Smooth muscle cell (in vitro differentiated cells): Measurements from ENCODE around the gene HNRNPH3. TPM values are rescaled to one million over a fixed set of nuclear protein-coding genes. Genes with fewer than 3 reads are reported as not detected.

ENCODE experiments used
- DNase-seq: peaks from one replicate; lab custom pipeline; 2025; ENCODE audit not compliant: unreplicated experiment; lab: John Stamatoyannopoulos, UW
- H2AFZ ChIP-seq: fragments of 200-600 bp; sonication (generic); 2 replicates; pipeline ENCODE4 v1.6.0; 2016; ENCODE audit warnings: antibody characterized with exemption, low read depth, mild to moderate bottlenecking
- H3F3A ChIP-seq: fragments of 200-600 bp; sonication (generic); 2 replicates; pipeline ENCODE4 v1.6.0; 2017; ENCODE audit warnings: antibody characterized with exemption, low read depth
- H3K27ac ChIP-seq: fragments of 200-600 bp; sonication (generic); 2 replicates; pipeline ENCODE4 v1.5.1; 2016; ENCODE audit warnings: low read depth, mild to moderate bottlenecking
- H3K27me3 ChIP-seq: fragments of 200-600 bp; sonication (generic); 2 replicates; pipeline ENCODE4 v1.6.1; 2016; ENCODE audit warnings: low read depth, mild to moderate bottlenecking
- H3K36me3 ChIP-seq: fragments of 200-600 bp; sonication (generic); 2 replicates; pipeline ENCODE4 v1.5.1; 2016; ENCODE audit warnings: low read depth
- H3K4me1 ChIP-seq: fragments of 200-600 bp; sonication (generic); 2 replicates; pipeline ENCODE4 v1.5.1; 2016; ENCODE audit warnings: low read depth
- H3K4me2 ChIP-seq: fragments of 200-600 bp; sonication (generic); 2 replicates; pipeline ENCODE4 v1.6.0; 2016; ENCODE audit warnings: mild to moderate bottlenecking
- H3K4me3 ChIP-seq: fragments of 200-600 bp; sonication (generic); 2 replicates; pipeline ENCODE4 v1.5.1; 2016; ENCODE audit warnings: mild to moderate bottlenecking
- H3K79me2 ChIP-seq: fragments of 200-600 bp; sonication (generic); 2 replicates; pipeline ENCODE4 v1.6.0; 2016; ENCODE audit warnings: low read depth, mild to moderate bottlenecking
- H3K9ac ChIP-seq: fragments of 200-600 bp; sonication (generic); 2 replicates; pipeline ENCODE4 v1.6.0; 2016; ENCODE audit warnings: low read depth
- H3K9me3 ChIP-seq: fragments of 200-600 bp; sonication (generic); replicated peaks from 2 replicates; pipeline ENCODE4 v1.5.1; 2016; ENCODE audit warnings: low read depth
- H4K20me1 ChIP-seq: fragments of 200-600 bp; sonication (generic); 2 replicates; pipeline ENCODE4 v1.6.0; 2016; ENCODE audit warnings: low read depth
- WGBS: methylation state at CpG from one replicate; pipeline ENCODE4 v1.1.7; 2016; ENCODE audit warnings: low lambda C conversion rate; 5-methylcytosine and 5-hydroxymethylcytosine counted together
- polyA plus RNA-seq: library from polyadenylated mRNA; unstranded; fragments of >200 nt; fragmentation: Nextera tagmentation; extraction: Ambion mirVana; gene quantifications from 2 replicates; pipeline ENCODE4 v1.2.1, GENCODE V29; 2016
- total RNA-seq: library from RNA; depleted of rRNA; stranded (reverse); fragments of >200 nt; gene quantifications from 2 replicates; pipeline ENCODE4 v1.2.3, GENCODE V29; 2014
- TF ChIP-seq, protein P1 (sequence below): fragments of 200-600 bp; sonication (generic); IDR thresholded peaks from 2 replicates; pipeline ENCODE4 v1.5.1; 2017; ENCODE audit warnings: borderline replicate concordance, mild to moderate bottlenecking, antibody characterized with exemption; ENCODE audit not compliant: insufficient read depth, poor library complexity, severe bottlenecking

HNRNPH3 gene
- total and polyA plus RNA-seq, 2 experiments from 2014 or later = 31.2 to 143 TPM

DNA sequence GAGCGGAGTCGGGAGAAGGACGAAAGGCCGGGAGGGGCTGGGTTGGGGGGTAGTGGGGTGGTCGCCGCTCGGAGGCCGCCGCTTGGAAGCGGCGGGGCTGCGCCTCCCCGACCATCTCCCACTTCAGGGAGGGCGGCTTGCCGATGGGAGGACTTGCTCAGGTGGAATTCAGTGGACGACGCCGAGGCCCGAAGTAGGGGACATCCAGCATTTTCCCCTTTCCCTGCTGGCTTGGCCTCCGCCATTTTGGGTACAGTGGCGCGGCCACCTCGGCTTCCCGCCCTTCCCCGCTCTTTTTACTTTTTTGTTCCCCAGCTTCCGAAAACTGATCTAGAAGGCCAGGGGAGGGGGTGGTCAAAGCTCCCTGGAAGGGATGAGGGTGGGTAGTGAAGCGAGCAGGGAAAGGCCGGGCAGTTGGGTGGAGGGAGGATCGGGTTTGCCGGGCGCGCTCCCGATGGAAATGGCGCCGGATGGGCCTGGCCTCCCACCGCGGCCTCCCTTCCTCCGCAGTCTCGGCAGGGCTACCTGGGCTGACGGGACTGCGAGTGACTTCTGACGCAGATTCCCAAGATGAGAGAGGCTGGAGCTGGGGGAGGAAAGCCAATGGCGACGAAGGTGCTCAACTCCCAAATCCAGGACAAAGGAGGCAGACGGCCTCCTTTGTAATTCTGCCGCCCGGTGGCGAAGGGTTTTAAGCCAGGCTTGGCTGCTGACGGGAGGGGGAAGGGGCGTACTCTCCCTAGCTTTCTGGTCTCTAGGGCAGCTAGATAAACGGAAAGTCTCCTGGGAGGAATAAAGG, 594 bp downstream of the HNRNPH3 start, which contains the start of gene PBLD:
TSS of gene PBLD (minus strand) at position 670 of the 799 bp plus-strand sequence. CDS start 26,084 bp downstream, outside the sequence.
- peak within 1 kb of the TSS; percentile 98 for H3K9ac ChIP-seq
- no peaks in the 10 kb centered on the region for H3K27me3 ChIP-seq
- WGBS = under 1% methylated on average over 50 of the region's 51 CpGs
- H3K4me3 ChIP-seq = peak within 1 kb of the TSS; percentile 94
- peaks cover 56% of the 10 kb centered on the region for H3K79me2 ChIP-seq
- peaks cover 17% of the 10 kb centered on the region for H3F3A ChIP-seq
- peaks cover 49% of the 10 kb centered on the region for H3K4me1 ChIP-seq
- H3K9me3 ChIP-seq = no peaks in the 10 kb centered on the region
- peak within 1 kb of the TSS; percentile 92 for H3K4me2 ChIP-seq
- TF ChIP-seq, protein P1, sequence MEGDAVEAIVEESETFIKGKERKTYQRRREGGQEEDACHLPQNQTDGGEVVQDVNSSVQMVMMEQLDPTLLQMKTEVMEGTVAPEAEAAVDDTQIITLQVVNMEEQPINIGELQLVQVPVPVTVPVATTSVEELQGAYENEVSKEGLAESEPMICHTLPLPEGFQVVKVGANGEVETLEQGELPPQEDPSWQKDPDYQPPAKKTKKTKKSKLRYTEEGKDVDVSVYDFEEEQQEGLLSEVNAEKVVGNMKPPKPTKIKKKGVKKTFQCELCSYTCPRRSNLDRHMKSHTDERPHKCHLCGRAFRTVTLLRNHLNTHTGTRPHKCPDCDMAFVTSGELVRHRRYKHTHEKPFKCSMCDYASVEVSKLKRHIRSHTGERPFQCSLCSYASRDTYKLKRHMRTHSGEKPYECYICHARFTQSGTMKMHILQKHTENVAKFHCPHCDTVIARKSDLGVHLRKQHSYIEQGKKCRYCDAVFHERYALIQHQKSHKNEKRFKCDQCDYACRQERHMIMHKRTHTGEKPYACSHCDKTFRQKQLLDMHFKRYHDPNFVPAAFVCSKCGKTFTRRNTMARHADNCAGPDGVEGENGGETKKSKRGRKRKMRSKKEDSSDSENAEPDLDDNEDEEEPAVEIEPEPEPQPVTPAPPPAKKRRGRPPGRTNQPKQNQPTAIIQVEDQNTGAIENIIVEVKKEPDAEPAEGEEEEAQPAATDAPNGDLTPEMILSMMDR = peak; percentile 21
- H2AFZ ChIP-seq = peak within 1 kb of the TSS; percentile 35
- no peak for DNase-seq
- peaks cover 49% of the 10 kb centered on the region for H4K20me1 ChIP-seq
- peak within 1 kb of the TSS; percentile 93 for H3K27ac ChIP-seq
- H3K36me3 ChIP-seq = no peaks in the 10 kb centered on the region

DNA sequence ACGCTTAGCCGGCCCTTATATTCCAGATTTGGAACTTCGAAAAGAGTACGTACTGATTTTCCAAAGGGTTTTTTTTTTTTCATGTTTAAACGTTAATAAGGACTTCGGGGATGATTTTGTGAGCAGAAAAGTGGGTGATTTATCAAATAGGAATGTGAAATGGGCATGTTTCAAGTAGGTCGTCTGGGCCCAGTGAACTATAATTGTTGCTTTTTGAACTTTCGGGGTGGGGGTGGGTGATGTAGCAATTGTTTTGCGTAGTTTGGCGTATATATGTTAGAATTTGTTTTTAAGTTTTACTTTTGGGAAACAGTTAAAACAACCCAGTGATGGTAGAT, 1.2 kb downstream of the HNRNPH3 start:
- Histone ChIP-seq H3K4me1 (peaks cover 48% of the 10 kb centered on the region), H3K4me2 (peak overlapping the region; percentile 92), H3K27me3 (no peaks in the 10 kb centered on the region), H3K9ac (peak overlapping the region; percentile 98), H3K4me3 (peak overlapping the region; percentile 94), H2AFZ (no peak overlapping the region), H3K36me3 (no peaks in the 10 kb centered on the region), H3K27ac (peak overlapping the region; percentile 93), H3K79me2 (peaks cover 61% of the 10 kb centered on the region), H3K9me3 (no peaks in the 10 kb centered on the region), H3F3A (peaks cover 17% of the 10 kb centered on the region), H4K20me1 (peaks cover 55% of the 10 kb centered on the region)
- TF ChIP-seq, protein P1 = no peak
- WGBS = under 1% methylated on average over 10 of the region's 10 CpGs
- no peak for DNase-seq

DNA sequence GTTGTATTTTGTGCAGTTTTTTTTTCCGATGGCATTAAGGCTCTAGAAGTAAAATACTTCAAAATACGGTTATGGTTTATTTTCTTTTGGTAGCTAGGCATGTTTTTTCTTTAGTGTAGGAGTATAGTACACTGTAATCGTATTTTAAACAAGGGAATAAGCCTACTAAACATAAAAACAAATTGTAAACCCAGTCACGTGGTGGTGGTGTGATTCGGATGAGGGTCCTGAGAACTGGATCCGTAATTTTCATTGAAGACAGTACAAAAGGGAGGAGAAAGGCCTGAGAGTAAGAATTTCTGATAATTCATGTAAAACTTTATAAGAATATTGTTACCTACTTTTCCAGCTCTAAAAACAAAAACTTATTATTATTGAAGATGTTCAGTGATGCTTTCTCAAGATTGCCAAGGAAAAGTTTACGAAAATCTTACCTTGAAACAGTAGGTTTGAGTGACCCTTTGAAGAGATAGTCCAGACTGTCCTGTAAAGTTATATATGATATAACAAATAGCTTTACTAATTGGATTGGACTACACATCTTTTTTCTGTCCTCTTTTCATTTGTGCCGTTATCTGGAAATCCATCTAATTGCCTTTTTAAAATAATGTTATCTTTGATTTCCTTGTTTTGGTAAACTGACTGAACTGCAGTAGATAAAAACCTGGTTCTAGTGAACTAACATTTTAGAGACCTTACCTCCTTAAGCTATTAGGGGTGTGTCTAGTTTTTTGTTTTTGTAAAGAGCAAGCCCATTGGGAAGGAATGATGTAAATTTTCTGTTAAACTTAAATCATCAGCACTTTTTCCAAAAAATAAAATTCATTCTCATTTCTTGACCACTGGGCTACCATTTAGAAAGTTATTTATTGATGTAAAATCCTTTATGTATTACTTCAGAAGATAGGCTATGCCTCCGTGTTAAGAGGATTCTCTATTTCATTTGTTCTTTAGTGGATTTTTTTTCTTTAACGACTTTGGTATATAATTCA, 1.9 kb downstream of the HNRNPH3 start:
- TF ChIP-seq, protein P1 = no peak
- DNase-seq = no peak
- WGBS = 6% methylated on average over 10 of the region's 10 CpGs
- H3K27me3 ChIP-seq = no peaks in the 10 kb centered on the region
- peaks cover 6% of the 10 kb centered on the region for H3K36me3 ChIP-seq
- peaks cover 62% of the 10 kb centered on the region for H4K20me1 ChIP-seq
- peak overlapping the region; percentile 98 for H3K9ac ChIP-seq
- H3K27ac ChIP-seq = peak overlapping the region; percentile 93
- H3F3A ChIP-seq = peaks cover 23% of the 10 kb centered on the region
- no peak overlapping the region for H2AFZ ChIP-seq
- H3K4me1 ChIP-seq = peaks cover 41% of the 10 kb centered on the region
- peak overlapping the region; percentile 94 for H3K4me3 ChIP-seq
- no peaks in the 10 kb centered on the region for H3K9me3 ChIP-seq
- peak overlapping the region; percentile 92 for H3K4me2 ChIP-seq
- H3K79me2 ChIP-seq = peaks cover 69% of the 10 kb centered on the region
